Right renal cortex interstitium (tissue), 3 donors: Measurements from ENCODE around the gene CCDC185. TPM values are rescaled to one million over a fixed set of nuclear protein-coding genes. Genes with fewer than 3 reads are reported as not detected.
A peak's percentile ranks its signal among the peaks of the same experiment; 100 is the strongest.

ENCODE experiments used
- DNase-seq, 3 donors: peaks; one replicate each; pipeline ENCODE4 v3.0.0-alpha.2; 2013; ENCODE audit warnings: low read depth in 3 of 3, low spot score in 2 of 3
- polyA plus RNA-seq, 3 donors: library from polyadenylated mRNA; unstranded; fragments of 120-200 nt; gene quantifications; one replicate each; pipeline ENCODE4 v1.2.1, GENCODE V29; 2013; ENCODE audit not compliant: insufficient read length in 3 of 3

The CCDC185 gene
- polyA plus RNA-seq = under 1 TPM; 0.06 to 0.10 (median 0.07) TPM

GRCh38 chr1:223393275-223394214 lies at the start of gene CCDC185:
TSS of gene CCDC185 (plus strand) at chr1:223393415. CDS start at chr1:223393476, 61 bp downstream.
- DNase-seq = peak in 1 of 3 donors; percentile 1

GRCh38 chr1:223343692-223344091 lies 49.5 kb upstream of the CCDC185 start:
- DNase-seq = no peak

- DNase-seq = no peak
Measured at GRCh38 chr1:223344491-223344890, 48.7 kb upstream of the CCDC185 start.

GRCh38 chr1:223345720-223346119 lies 47.5 kb upstream of the CCDC185 start:
- DNase-seq = no peak

GRCh38 chr1:223346311-223346710 lies 46.9 kb upstream of the CCDC185 start:
- DNase-seq = no peak

GRCh38 chr1:223347583-223347982 lies 45.6 kb upstream of the CCDC185 start:
- DNase-seq = no peak

- no peak for DNase-seq
Measured at GRCh38 chr1:223348439-223348838, 44.8 kb upstream of the CCDC185 start.

- no peak for DNase-seq
Measured at GRCh38 chr1:223349241-223349640, 44.0 kb upstream of the CCDC185 start.

GRCh38 chr1:223350361-223350908 lies 42.8 kb upstream of the CCDC185 start:
- no peak for DNase-seq

GRCh38 chr1:223352944-223353343 lies 40.3 kb upstream of the CCDC185 start:
- DNase-seq = no peak

GRCh38 chr1:223353939-223354338 lies 39.3 kb upstream of the CCDC185 start:
- no peak for DNase-seq

GRCh38 chr1:223355699-223356098 lies 37.5 kb upstream of the CCDC185 start:
- DNase-seq = no peak

GRCh38 chr1:223358826-223359225 lies 34.4 kb upstream of the CCDC185 start:
- DNase-seq = no peak

- no peak for DNase-seq
Measured at GRCh38 chr1:223363057-223363855, 30.0 kb upstream of the CCDC185 start.

- peak in 1 of 3 donors; percentile 49 for DNase-seq
Measured at GRCh38 chr1:223363856-223364684, 29.1 kb upstream of the CCDC185 start, which contains the start of gene SUSD4. TSS of gene SUSD4 (minus strand) at chr1:223364176. CDS start at chr1:223363425, 751 bp downstream.

- no peak for DNase-seq
Measured at GRCh38 chr1:223364685-223365382, 28.4 kb upstream of the CCDC185 start.

- DNase-seq = no peak
Measured at GRCh38 chr1:223374064-223374610, 19.1 kb upstream of the CCDC185 start.

GRCh38 chr1:223378754-223379153 lies 14.5 kb upstream of the CCDC185 start:
- no peak for DNase-seq

- no peak for DNase-seq
Measured at GRCh38 chr1:223386013-223386412, 7.2 kb upstream of the CCDC185 start.
